Liver (tissue), 3 donors: ENCODE results near the gene KCNIP1.

Experiments
- EGR1 ChIP-seq, 2 donors: IDR thresholded peaks; 2 replicates each; pipeline ENCODE4 v1.6.1; 2016 to 2018; ENCODE audit warnings: antibody characterized with exemption in 2 of 2, low read depth in 2 of 2
- GABPA ChIP-seq, 2 donors: IDR thresholded peaks in 1 of 2; conservative IDR thresholded peaks in 1 of 2; 2 replicates each; pipeline ENCODE4 v1.6.1; 2016; ENCODE audit warnings: antibody characterized with exemption in 2 of 2, mild to moderate bottlenecking in 1 of 2, moderate library complexity in 1 of 2
- MAX ChIP-seq: IDR thresholded peaks from 2 replicates; pipeline ENCODE4 v1.6.1; 2016; ENCODE audit warnings: antibody characterized with exemption
- NR2F2 ChIP-seq: IDR thresholded peaks from 2 replicates; pipeline ENCODE4 v1.6.1; 2016; ENCODE audit warnings: antibody characterized with exemption
- RAD21 ChIP-seq, 2 donors: IDR thresholded peaks; 2 replicates each; pipeline ENCODE4 v1.6.1; 2016; ENCODE audit warnings: antibody characterized with exemption in 2 of 2, mild to moderate bottlenecking in 2 of 2
- RXRA ChIP-seq, 2 donors: IDR thresholded peaks; 2 replicates each; pipeline ENCODE4 v1.6.1; 2017 to 2018; ENCODE audit warnings: antibody characterized with exemption in 2 of 2, mild to moderate bottlenecking in 1 of 2
- SP1 ChIP-seq: IDR thresholded peaks from 2 replicates; pipeline ENCODE4 v1.6.1; 2018; ENCODE audit warnings: antibody characterized with exemption, mild to moderate bottlenecking
- TAF1 ChIP-seq: conservative IDR thresholded peaks from 2 replicates; pipeline ENCODE4 v1.6.1; 2016; ENCODE audit warnings: antibody characterized with exemption, mild to moderate bottlenecking
- YY1 ChIP-seq: IDR thresholded peaks from 2 replicates; pipeline ENCODE4 v1.6.1; 2016; ENCODE audit warnings: antibody characterized with exemption, mild to moderate bottlenecking
- TF ChIP-seq, protein P1 (sequence below): fragments of 150-350 bp; IDR thresholded peaks from 2 replicates; pipeline ENCODE4 v1.5.1; 2017; ENCODE audit warnings: improper control_type of control experiment, low read depth, low read length; ENCODE audit not compliant: missing input control
- TF ChIP-seq, protein P2 (sequence below): IDR thresholded peaks from 2 replicates; pipeline ENCODE4 v1.6.1; 2016; ENCODE audit warnings: antibody characterized with exemption, mild to moderate bottlenecking
- donor health status: healthy.
- donor health status: healthy.

- TF ChIP-seq, protein P1, sequence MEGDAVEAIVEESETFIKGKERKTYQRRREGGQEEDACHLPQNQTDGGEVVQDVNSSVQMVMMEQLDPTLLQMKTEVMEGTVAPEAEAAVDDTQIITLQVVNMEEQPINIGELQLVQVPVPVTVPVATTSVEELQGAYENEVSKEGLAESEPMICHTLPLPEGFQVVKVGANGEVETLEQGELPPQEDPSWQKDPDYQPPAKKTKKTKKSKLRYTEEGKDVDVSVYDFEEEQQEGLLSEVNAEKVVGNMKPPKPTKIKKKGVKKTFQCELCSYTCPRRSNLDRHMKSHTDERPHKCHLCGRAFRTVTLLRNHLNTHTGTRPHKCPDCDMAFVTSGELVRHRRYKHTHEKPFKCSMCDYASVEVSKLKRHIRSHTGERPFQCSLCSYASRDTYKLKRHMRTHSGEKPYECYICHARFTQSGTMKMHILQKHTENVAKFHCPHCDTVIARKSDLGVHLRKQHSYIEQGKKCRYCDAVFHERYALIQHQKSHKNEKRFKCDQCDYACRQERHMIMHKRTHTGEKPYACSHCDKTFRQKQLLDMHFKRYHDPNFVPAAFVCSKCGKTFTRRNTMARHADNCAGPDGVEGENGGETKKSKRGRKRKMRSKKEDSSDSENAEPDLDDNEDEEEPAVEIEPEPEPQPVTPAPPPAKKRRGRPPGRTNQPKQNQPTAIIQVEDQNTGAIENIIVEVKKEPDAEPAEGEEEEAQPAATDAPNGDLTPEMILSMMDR = no peak
- no peak for TF ChIP-seq MAX
- TF ChIP-seq, protein P2, sequence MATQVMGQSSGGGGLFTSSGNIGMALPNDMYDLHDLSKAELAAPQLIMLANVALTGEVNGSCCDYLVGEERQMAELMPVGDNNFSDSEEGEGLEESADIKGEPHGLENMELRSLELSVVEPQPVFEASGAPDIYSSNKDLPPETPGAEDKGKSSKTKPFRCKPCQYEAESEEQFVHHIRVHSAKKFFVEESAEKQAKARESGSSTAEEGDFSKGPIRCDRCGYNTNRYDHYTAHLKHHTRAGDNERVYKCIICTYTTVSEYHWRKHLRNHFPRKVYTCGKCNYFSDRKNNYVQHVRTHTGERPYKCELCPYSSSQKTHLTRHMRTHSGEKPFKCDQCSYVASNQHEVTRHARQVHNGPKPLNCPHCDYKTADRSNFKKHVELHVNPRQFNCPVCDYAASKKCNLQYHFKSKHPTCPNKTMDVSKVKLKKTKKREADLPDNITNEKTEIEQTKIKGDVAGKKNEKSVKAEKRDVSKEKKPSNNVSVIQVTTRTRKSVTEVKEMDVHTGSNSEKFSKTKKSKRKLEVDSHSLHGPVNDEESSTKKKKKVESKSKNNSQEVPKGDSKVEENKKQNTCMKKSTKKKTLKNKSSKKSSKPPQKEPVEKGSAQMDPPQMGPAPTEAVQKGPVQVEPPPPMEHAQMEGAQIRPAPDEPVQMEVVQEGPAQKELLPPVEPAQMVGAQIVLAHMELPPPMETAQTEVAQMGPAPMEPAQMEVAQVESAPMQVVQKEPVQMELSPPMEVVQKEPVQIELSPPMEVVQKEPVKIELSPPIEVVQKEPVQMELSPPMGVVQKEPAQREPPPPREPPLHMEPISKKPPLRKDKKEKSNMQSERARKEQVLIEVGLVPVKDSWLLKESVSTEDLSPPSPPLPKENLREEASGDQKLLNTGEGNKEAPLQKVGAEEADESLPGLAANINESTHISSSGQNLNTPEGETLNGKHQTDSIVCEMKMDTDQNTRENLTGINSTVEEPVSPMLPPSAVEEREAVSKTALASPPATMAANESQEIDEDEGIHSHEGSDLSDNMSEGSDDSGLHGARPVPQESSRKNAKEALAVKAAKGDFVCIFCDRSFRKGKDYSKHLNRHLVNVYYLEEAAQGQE = no peak
- no peak for TF ChIP-seq RXRA (IDR thresholded peaks at IDR 0.05)
- TF ChIP-seq GABPA (IDR thresholded peaks at IDR 0.05 in 1 of 2, conservative IDR thresholded peaks at IDR 0.05 in 1 of 2) = no peak
- no peak for TF ChIP-seq YY1
- no peak for TF ChIP-seq SP1
- TF ChIP-seq EGR1 (IDR thresholded peaks at IDR 0.05; ENCODE audit: low read depth in 2 of 2) = no peak
- no peak for TF ChIP-seq RAD21 (IDR thresholded peaks at IDR 0.05)
- TF ChIP-seq TAF1 = no peak
- no peak for TF ChIP-seq NR2F2
Measured at GRCh38 chr5:170562875-170563228, 59.0 kb downstream of the KCNIP1 start.
